Rectal smooth muscle tissue (tissue), 1 donor: ENCODE measurements around the gene TOB1.

Experiments used
- H3K27ac ChIP-seq: one replicate; pipeline ENCODE4 v1.7.0; 2013; ENCODE audit warnings: low read depth, low read length, inconsistent platforms
- H3K27me3 ChIP-seq: one replicate; pipeline ENCODE4 v1.7.0; 2013; ENCODE audit warnings: low read length; ENCODE audit not compliant: control insufficient read depth, insufficient read depth
- H3K36me3 ChIP-seq: one replicate; pipeline ENCODE4 v1.7.0; 2013; ENCODE audit warnings: low read length; ENCODE audit not compliant: control insufficient read depth, insufficient read depth
- H3K4me1 ChIP-seq: one replicate; pipeline ENCODE4 v1.7.0; 2013; ENCODE audit warnings: low read length; ENCODE audit not compliant: control insufficient read depth, insufficient read depth
- H3K4me3 ChIP-seq: one replicate; pipeline ENCODE4 v1.7.0; 2013; ENCODE audit warnings: low read length
- H3K9ac ChIP-seq: one replicate; pipeline ENCODE4 v1.7.0; 2013; ENCODE audit warnings: low read length

The TOB1 gene

GRCh38 chr17:50866261-50866949 is at the start of gene TOB1:
TSS of gene TOB1 (minus strand) at chr17:50866354. CDS start at chr17:50864017, 2,337 bp downstream.
- Histone ChIP-seq H3K9ac (peak within 1 kb of the TSS; percentile 96), H3K4me3 (peak within 1 kb of the TSS; percentile 83), H3K27ac (peak within 1 kb of the TSS; percentile 98), H3K36me3 (peaks cover 8% of the 10 kb centered on the region), H3K4me1 (peaks cover 17% of the 10 kb centered on the region), H3K27me3 (no peaks in the 10 kb centered on the region)

- Histone ChIP-seq H3K27me3 (no peaks in the 10 kb centered on the region), H3K4me3 (no peak overlapping the region), H3K27ac (no peak overlapping the region), H3K36me3 (no peaks in the 10 kb centered on the region), H3K4me1 (peaks cover 12% of the 10 kb centered on the region), H3K9ac (no peak overlapping the region)
Measured at GRCh38 chr17:50914505-50915063, 48.4 kb upstream of the TOB1 start.

- no peaks in the 10 kb centered on the region for H3K27me3 ChIP-seq
- H3K9ac ChIP-seq: no peak overlapping the region
- H3K27ac ChIP-seq: no peak overlapping the region
- no peak overlapping the region for H3K4me3 ChIP-seq
- H3K36me3 ChIP-seq: no peaks in the 10 kb centered on the region
- H3K4me1 ChIP-seq: no peaks in the 10 kb centered on the region
Measured at GRCh38 chr17:50913120-50913519, 47.0 kb upstream of the TOB1 start.

- Histone ChIP-seq H3K4me1 (no peaks in the 10 kb centered on the region), H3K4me3 (no peak overlapping the region), H3K9ac (no peak overlapping the region), H3K27ac (no peak overlapping the region), H3K27me3 (no peaks in the 10 kb centered on the region), H3K36me3 (no peaks in the 10 kb centered on the region)
Measured at GRCh38 chr17:50911890-50912289, 45.7 kb upstream of the TOB1 start.

DNA sequence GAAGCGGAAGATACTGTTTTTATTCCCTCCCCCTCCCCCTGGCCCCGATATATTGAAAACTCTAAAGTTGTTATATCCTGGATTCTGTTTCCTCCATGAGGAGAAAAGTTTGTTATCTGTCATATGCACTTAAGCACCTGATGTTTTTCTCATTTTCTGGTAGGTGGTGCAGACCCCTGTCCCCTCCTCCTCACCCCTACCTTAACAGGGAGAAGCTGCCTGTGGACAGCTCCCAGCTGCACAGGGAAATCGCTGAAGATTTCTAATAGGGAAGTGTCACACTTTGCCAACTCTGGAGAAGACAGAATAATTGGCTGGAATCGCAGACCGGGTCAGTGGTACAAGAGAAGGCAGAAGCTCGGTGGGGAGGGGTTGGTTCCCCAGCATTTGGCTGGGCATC is 45.3 kb upstream of the TOB1 start:
- Histone ChIP-seq H3K27ac (no peak overlapping the region), H3K4me1 (peaks cover 2% of the 10 kb centered on the region), H3K9ac (no peak overlapping the region)

DNA sequence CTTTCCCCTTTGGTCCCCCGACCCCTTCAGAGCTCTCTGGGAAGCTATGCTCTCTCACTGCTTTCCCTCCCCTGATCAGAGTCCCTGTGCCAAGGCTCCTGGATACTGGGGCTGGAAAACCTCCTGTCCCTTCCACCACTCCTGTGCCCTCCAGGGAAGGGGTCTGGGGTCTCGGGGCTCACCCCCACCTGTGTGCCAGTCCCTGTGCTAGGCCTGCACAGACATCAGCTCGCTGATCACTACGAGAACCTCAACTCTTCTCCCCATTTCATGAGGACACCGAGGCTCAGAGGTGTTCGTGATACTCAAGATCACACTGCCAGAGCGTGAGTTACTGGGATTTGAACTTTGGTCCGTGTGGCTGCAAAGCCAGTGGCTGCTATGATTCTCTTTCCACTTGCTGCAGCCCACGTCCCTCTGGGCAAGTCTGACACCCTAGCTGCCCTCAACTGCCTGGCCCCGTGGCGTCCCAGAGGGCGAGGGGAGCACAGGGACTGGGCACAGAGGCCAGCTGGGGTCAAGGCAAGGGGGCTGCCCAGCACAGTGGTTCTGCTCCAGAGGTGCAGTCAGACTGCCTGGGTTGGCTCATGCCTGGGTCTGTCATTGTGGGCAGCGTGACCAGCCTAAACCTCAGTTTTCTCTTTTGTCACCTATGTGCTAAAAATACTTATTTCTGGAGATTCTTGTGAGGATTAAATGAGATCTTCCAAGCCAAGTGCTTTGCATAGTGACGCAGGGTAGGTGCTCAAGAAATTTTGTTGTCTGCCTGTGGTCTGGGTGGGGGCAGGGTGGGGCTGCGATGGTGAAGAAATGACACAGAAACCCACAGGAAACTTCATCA is 43.8 kb upstream of the TOB1 start:
- Histone ChIP-seq H3K4me1 (peaks cover 14% of the 10 kb centered on the region), H3K27me3 (no peaks in the 10 kb centered on the region), H3K27ac (no peak overlapping the region), H3K36me3 (no peaks in the 10 kb centered on the region), H3K9ac (no peak overlapping the region), H3K4me3 (no peak overlapping the region)

More for the DNA sequence above, 45.3 kb upstream of the TOB1 start:
- H3K27me3 ChIP-seq: no peaks in the 10 kb centered on the region
- H3K36me3 ChIP-seq: no peaks in the 10 kb centered on the region
- H3K4me3 ChIP-seq: no peak overlapping the region

DNA sequence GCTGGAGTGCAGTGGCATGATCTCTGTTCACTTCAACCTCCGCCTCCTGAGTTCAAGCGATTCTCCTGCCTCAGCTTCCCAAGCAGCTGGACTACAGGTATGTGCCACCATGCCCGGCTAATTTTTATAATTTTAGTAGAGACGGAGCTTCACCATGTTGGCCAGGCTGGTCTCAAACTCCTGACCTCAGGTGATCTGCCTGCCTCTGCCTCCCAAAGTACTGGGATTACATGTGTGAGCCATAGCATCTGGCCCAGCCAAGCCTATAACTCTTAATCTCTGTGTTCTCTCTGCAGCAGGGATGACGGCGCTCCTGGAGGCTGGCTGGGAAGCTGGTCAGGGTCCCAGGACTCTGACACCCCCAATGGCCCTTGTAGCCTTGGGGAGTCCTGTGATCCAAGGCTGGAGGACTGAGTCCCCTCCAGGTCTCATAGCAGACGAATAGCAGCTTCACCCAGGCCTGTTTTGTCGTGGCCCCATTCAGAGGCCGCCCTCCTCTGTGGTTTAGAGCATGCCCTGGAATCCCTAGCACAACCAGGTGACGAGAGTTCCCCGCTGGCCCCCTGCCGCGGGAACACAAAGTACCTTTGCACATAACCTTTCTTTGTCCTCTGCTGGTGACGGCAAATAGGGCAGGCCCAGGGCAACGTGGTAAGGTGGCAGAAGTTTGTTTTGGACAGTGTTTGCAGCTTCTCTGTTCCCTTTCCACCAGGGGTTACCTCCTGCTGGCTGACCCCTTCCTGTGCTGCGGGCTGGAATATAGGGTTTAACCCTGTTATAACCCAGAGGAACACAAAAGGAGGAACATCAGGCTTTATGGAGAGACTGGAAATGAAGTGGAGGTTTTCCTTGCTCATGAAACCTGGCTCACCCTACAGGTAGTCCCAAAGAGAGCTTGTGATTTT is 43.0 kb upstream of the TOB1 start:
- H3K4me1 ChIP-seq: peaks cover 23% of the 10 kb centered on the region
- H3K27ac ChIP-seq: no peak overlapping the region
- H3K36me3 ChIP-seq: no peaks in the 10 kb centered on the region
- H3K27me3 ChIP-seq: no peaks in the 10 kb centered on the region
- H3K9ac ChIP-seq: peak overlapping the region; percentile 21
- H3K4me3 ChIP-seq: no peak overlapping the region

- Histone ChIP-seq H3K9ac (no peak overlapping the region), H3K27ac (no peak overlapping the region)
Measured at GRCh38 chr17:50908140-50908859, 42.1 kb upstream of the TOB1 start.

DNA sequence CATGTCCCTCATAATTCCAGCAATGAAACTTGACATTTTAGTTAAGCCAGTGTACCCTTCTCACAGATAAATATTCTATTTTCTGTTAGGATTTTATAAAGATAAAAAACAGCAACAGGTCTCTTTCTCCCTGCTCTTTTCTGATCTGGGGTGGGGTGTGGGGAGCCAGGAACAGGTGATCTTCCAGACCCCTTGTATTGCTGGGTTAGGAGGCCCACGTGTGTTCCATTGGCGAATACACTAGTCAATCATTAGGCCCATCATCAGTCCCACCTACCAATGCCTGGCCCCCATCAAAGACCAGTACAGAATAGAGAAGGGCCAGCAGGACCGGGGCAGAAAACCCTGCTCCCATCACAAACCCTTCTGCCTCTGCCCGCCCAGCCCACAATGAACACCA is 40.3 kb upstream of the TOB1 start:
- H3K4me1 ChIP-seq: peaks cover 31% of the 10 kb centered on the region
- H3K27ac ChIP-seq: peak overlapping the region; percentile 97
- H3K36me3 ChIP-seq: no peaks in the 10 kb centered on the region
- no peaks in the 10 kb centered on the region for H3K27me3 ChIP-seq
- no peak overlapping the region for H3K4me3 ChIP-seq
- H3K9ac ChIP-seq: no peak overlapping the region

More at GRCh38 chr17:50908140-50908859, 42.1 kb upstream of the TOB1 start:
- Histone ChIP-seq H3K36me3 (no peaks in the 10 kb centered on the region), H3K4me3 (no peak overlapping the region), H3K4me1 (peaks cover 31% of the 10 kb centered on the region), H3K27me3 (no peaks in the 10 kb centered on the region)

DNA sequence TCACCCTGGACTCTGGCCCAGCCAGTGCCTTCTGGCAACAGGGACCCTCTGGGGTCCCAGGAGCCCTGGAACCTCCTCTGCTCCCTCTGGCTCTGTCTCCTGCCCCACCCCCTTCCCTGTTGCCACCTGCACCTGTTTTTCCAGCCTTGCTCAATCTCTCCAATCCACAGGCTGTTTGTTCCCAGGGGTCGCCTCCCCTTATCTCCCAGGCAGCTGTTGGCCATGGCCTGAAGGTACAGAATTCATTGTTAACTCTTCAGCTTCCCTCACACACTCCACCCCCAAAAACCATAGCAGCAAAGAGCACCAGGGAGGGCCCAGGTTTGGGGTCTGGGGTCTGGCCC is 39.3 kb upstream of the TOB1 start:
- H3K4me1 ChIP-seq: peaks cover 31% of the 10 kb centered on the region
- no peak overlapping the region for H3K4me3 ChIP-seq
- H3K27ac ChIP-seq: peak overlapping the region; percentile 97
- H3K36me3 ChIP-seq: no peaks in the 10 kb centered on the region
- no peak overlapping the region for H3K9ac ChIP-seq
- H3K27me3 ChIP-seq: no peaks in the 10 kb centered on the region

DNA sequence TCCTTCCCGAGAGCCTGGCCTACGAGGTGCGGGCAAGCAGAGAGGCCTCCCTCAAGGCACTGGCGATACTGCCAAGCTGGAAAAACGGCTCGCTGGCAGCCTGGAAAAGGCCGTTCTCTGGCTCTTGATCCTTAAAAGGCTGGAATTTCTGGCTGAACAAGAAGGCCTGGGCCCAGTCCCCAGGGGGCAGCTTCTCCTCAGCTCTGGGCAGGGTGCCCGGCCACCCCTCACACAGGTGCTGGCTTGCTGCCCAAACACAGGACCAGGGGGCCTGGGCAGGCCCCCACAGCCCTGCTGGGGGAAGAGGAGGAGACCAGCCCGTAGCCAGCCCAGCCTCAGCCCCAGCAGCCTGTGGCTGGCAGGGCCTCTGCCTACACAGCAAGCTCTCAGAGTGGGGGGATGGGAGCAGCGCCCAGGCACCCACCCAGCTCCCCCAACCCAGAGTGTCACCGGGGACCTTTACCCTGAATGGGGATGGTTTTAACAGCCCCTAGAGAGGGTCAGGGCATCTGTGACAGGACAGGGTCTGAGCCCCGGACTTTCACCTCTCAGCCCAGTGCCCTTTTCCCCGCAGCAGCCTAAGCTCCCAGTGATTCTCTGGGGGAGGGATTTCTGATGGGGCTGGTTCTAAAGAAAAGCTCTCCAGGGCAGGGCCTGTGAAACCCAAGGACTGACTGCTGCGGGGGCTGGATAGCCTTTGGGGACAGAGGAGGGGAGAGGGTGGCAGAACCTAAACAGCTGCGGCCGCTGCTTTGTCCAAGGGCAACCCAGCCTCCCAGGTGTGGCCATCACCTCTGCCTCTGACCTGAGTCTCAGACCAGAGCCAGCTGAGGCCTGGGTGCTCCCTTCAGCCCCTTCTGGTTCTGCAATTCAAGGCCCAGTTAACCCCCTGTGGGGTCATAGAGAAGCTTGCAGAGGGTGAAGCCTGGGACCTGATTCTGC is 38.6 kb upstream of the TOB1 start:
- no peaks in the 10 kb centered on the region for H3K36me3 ChIP-seq
- H3K4me3 ChIP-seq: no peak overlapping the region
- H3K27ac ChIP-seq: peak overlapping the region; percentile 97
- no peak overlapping the region for H3K9ac ChIP-seq
- peaks cover 31% of the 10 kb centered on the region for H3K4me1 ChIP-seq
- H3K27me3 ChIP-seq: no peaks in the 10 kb centered on the region
